GM18502 (cell line): ENCODE results near the gene NECTIN2.
"Not testable (repeated sequence)": the region's sequence is repeated elsewhere in the genome, so short reads cannot be mapped to it uniquely, and the experiment has no call there.

ENCODE experiments used
- ATAC-seq: cut with Tn5 transposase; IDR thresholded peaks from one replicate; pipeline ENCODE4 v1.9.1; 2021; ENCODE audit warnings: mild to moderate bottlenecking; ENCODE audit not compliant: unreplicated experiment, poor library complexity

NECTIN2 gene

GRCh38 chr19:44848812-44849447, 2.8 kb downstream of the NECTIN2 start:
- ATAC-seq = no peak

GRCh38 chr19:44850641-44851109, 4.6 kb downstream of the NECTIN2 start:
- ATAC-seq = no peak

GRCh38 chr19:44851427-44851826, 5.3 kb downstream of the NECTIN2 start:
- no peak for ATAC-seq

- ATAC-seq = no peak
These were observed 9.5 kb downstream of the NECTIN2 start for GRCh38 chr19:44855606-44856005.

GRCh38 chr19:44856421-44857083, 10.5 kb downstream of the NECTIN2 start:
- no peak for ATAC-seq

- ATAC-seq = no peak
These were observed 11.7 kb downstream of the NECTIN2 start for GRCh38 chr19:44857837-44858236.

- ATAC-seq = not testable (repeated sequence)
These were observed 15.5 kb downstream of the NECTIN2 start for GRCh38 chr19:44861576-44861975.

GRCh38 chr19:44863990-44864389, 17.9 kb downstream of the NECTIN2 start:
- ATAC-seq = no peak

GRCh38 chr19:44865196-44865767, 19.2 kb downstream of the NECTIN2 start:
- no peak for ATAC-seq

GRCh38 chr19:44866664-44867063, 20.6 kb downstream of the NECTIN2 start:
- no peak for ATAC-seq

- ATAC-seq = no peak
These were observed 21.5 kb downstream of the NECTIN2 start for GRCh38 chr19:44867578-44867977.

- no peak for ATAC-seq
These were observed 23.8 kb downstream of the NECTIN2 start for GRCh38 chr19:44869733-44870470.

GRCh38 chr19:44871809-44872208, 25.7 kb downstream of the NECTIN2 start:
- no peak for ATAC-seq

- no peak for ATAC-seq
These were observed 26.6 kb downstream of the NECTIN2 start for GRCh38 chr19:44872661-44873060.

GRCh38 chr19:44874317-44874716, 28.2 kb downstream of the NECTIN2 start:
- no peak for ATAC-seq

GRCh38 chr19:44875666-44876451, 29.8 kb downstream of the NECTIN2 start:
- no peak for ATAC-seq

GRCh38 chr19:44876930-44877535, 30.9 kb downstream of the NECTIN2 start:
- no peak for ATAC-seq

GRCh38 chr19:44878120-44878865, 32.2 kb downstream of the NECTIN2 start:
- no peak for ATAC-seq
